HG03342 (cell line): ENCODE data around the gene KCNQ5.
"Not testable (repeated sequence)": the region's sequence is repeated elsewhere in the genome, so short reads cannot be mapped to it uniquely, and the experiment has no call there.

Source experiments
- ATAC-seq: cut with Tn5 transposase; IDR thresholded peaks from one replicate; pipeline ENCODE4 v1.9.1; 2021; ENCODE audit warnings: mild to moderate bottlenecking, moderate library complexity; ENCODE audit not compliant: unreplicated experiment

KCNQ5 gene

DNA sequence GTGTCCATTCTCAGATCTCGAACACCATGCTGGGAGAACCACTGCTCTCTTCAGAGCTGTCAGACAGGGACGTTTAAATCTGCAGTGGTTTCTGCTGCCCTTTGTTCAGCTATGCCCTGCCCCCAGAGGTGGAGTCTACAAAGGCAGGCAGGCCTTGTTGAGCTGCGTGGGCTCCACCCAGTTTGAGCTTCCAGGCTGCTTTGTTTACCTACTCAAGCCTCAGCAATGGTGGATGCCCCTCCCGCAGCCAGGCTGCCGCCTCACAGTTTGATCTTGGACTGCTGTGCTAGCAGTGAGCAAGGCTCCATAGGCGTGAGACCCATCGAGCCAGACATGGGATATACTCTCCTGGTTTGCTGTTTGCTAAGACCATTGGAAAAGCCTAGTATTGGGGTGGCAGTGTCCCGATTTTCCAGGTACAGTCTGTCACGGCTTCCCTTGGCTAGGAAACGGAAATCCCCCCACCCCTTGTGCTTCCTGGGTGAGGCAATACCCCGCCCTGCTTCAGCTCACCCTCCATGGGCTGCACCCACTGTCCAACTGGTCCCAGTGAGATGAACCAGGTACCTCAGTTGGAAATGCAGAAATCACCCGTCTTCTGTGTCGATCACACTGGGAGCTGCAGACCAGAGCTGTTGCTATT, 362.4 kb downstream of the KCNQ5 start:
- not testable (repeated sequence) for ATAC-seq

DNA sequence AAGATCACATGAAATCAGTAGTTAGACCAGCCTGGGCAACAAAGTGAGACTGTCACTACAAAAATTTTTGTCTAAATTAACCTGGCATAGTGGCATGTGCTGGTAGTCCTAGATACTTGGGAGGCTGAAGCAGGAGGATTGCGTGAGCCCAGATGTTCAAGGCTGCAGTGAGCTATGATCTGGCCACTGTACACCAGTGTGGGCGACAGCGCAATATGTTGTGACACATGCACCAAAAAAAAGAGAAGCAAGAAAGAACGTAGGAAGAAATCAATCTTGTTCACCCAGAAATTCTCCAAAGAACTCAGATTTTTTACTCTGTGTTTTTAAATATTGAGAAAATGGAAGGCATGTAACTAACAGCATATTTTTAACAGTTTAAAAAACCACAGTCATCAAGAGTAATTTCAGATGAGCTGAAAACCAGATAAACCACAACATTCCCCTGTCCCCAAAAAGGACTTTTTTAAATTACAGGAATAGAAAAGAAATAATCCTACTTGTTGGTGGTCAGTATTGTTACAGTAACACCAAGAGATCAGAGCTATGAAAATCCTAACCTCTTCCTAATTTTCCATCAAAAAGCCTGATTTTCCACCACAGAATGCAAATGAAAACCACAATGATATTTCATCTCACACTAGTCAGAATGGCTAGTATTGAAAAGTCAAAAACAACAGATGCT, 363.3 kb downstream of the KCNQ5 start:
- ATAC-seq = no peak

DNA sequence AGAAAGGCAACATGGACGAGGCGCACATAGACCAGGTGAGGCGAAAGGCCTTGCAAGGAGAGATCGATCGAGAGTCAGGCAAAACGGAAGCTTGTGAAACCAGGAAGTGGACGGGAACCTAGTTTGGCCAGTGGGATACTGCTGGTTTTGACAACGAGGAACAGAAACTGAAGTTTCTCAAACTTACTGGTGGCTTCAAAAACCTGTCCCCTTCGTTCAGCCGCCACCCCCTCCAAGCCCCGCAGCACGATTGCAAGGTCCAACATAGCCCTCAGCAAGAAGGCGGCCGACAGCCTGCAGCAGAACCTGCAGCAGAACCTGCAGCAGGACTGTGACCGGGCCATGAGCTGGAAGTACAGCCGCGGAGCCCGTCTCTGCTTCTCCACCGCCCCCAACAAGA, 365.4 kb downstream of the KCNQ5 start:
- ATAC-seq = no peak

DNA sequence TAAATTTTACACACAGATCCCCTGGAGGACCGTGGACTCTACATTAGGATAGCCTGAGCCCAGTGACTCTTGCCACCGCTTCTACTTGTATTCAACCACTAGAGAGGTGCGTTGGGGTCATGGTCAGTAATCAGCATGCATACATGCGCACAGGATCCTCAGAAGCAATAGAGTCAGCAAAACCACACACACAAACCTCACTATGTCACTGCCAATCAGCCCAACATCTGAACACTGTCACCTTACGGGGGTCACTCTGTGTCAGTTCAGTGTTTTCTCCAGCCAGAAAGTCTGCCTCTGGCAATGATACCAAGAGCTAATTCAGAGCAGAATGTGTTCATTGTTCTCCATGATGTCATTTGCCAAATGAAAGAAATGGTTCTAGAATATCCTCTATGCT, 378.1 kb downstream of the KCNQ5 start:
- no peak for ATAC-seq

DNA sequence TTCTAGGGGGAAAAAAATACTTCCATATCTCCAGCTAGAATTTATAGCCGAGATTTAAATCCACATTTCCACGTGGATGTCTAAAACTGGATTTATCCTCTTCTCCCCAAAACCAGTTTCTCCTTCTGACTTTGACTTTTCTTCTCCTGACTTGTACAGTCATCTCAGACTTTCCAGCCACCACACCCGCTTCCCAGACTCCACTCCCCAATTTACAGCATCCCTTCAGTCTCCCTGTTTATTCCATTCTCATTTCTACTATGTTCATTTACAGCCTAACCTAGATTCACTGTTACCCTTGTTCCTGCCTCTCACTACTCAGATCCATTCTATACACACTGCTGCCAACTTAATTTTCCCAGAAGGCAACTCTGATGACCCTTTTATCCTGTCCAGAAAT, 378.6 kb downstream of the KCNQ5 start:
- ATAC-seq = no peak

DNA sequence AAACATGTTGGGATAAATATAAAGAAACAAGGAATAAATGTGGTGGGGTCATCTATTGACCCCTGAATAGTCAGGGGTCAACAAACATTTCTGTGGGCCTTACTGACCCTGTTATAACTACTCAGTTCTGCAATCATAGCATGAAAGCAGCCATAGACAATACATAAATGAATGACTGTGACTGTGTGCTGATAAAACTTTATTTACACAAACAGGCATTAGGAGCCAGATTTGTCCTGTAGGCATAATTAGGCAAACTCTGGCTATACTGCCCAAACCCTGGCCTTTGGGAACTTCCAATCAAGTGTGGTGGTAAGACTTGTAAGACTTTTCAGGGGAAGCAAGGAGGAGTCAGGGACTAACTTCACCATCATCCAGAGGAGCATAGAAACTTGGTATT, 380.7 kb downstream of the KCNQ5 start:
- no peak for ATAC-seq

DNA sequence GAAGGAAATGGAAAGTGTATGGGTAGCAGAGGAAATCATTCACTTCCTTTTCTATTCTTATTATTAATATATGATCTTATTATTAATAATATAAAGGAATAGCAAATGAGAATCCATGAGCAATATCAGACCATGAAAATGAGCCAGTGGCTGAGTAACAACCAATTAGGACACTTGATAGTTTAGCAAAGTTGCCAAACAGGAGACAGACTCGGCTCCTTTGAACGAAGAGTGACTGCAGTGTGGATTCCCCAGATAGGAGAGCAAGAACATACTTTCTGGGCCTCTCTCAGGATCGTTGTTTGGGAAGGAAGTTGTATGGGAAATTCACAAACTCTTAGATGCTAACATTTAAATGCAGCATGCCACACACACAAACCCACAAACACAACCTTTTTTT, 381.4 kb downstream of the KCNQ5 start:
- no peak for ATAC-seq

DNA sequence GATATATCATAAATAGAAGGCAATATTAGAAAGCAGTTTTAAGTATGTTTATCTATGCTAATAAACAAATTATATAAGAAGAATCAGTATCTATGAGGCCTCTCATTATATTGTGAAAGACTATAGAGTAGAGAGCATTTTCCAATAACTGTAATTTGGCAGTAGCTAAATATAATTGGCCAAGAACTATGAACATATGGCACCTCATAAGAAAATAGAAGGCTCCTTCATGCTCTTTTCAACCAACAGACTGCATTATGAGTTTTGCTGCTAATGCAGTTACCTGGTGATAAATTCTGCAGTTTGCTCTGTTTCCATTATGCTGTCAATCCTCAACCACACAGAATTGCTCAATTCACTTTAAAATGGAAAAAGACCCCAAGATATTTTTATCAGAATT, 382.4 kb downstream of the KCNQ5 start:
- ATAC-seq = no peak

DNA sequence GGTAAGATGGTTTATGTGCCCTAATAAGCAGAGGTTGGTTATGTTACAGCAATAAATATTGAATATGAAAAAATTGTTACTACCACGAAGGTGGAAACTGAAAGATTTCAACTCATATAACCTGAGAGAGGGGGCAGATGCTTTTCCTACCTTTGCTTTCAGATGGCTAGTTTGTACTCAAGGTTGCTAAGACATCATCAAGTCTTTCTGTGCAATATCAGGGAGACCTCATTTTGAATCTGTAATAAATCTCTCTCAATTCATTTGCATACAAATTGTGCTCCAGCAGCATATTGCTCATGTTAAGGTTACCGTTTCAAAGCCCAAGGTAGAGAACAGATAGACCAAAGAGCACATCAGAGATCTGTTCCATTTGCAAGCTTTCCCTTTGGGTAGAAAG, 383.0 kb downstream of the KCNQ5 start:
- no peak for ATAC-seq

DNA sequence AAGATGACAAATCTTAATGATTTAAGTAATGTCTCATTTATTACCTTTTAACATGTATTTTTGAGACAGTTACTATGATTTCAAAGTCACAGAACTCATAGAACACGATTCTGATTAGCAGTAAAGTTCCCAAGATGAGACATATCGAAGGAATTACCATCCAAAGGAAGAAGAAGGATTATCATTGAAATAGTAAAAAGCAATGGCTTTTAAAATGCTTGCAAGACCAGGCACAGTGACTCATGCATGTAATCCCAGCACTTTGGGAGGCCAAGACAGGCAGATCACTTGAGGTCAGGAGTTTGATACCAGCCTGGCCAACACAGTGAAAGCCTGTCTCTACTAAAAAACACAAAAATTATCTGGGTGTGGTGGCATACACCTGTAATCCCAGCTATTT, 384.3 kb downstream of the KCNQ5 start:
- ATAC-seq = no peak

DNA sequence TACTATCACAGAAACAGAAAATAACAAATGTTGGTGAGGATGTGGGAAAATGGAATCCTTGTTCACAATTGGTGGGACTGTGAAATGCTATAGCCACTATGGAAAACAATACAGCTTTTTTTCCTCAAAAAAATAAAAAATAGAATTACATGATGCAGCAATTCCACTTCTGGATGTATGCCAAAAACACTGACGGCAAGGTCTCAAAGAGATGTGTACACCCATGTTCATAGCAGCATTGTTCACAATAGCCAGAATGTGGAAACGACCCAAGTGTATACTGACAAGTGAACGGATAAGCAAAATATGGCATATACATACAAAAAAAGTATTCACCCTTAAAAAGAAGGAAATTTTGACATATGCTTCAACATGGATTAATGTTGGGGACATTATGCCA, 390.1 kb downstream of the KCNQ5 start:
- ATAC-seq = no peak

DNA sequence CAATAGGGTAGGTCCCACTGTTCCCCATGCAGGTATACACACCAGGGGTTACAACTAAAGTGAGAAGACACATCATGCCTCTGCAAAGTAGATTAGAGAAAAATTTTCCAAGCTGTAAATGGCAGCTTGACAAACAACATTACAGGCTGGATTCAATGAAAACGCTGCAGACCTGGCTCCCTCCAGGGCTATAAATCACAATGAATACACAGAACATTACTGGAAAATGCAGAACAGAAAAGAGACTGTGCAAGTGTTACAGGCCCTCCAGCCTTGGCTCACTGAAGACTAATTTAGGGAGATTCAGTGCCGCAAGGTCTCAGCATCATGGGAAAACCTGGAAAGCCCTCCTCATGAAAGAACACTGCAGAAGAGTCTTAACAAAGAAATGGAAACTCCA, 395.6 kb downstream of the KCNQ5 start:
- no peak for ATAC-seq

DNA sequence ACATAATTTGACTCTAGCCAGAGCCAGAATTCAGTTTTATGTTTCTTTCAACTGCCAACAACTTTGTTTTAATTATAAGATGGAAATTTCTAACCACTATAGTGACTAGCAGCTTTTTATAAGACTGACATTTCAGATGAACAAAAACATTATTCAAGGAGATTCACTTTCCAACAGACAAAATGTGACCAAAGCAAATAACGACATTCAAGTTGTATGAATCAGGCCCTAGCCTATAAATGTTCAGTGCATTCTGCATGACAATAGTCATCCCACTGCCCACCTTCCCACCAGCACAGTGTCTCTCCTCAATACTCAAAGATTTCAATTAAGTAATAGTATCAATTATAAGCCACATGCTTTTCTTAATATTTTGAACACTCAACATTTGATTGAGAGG, 402.7 kb downstream of the KCNQ5 start:
- ATAC-seq = no peak

DNA sequence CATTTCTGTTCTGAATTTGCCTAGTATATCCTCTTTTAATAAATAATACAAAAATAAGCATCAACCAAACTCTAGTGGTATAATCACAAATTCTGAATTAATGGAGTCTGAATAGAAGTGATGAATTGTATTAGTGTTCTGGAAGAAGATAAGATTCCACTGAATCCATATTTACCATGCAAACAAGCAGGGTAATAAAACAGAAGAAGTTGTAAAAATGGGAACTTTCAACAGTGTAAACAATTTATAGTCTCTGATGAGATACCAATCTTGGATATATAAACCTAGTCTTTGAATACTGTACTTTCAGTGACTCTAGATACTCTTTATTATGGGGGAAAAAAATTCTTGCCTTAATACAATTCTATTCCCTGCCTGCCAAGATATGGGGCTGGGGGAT, 405.8 kb downstream of the KCNQ5 start:
- ATAC-seq = no peak

DNA sequence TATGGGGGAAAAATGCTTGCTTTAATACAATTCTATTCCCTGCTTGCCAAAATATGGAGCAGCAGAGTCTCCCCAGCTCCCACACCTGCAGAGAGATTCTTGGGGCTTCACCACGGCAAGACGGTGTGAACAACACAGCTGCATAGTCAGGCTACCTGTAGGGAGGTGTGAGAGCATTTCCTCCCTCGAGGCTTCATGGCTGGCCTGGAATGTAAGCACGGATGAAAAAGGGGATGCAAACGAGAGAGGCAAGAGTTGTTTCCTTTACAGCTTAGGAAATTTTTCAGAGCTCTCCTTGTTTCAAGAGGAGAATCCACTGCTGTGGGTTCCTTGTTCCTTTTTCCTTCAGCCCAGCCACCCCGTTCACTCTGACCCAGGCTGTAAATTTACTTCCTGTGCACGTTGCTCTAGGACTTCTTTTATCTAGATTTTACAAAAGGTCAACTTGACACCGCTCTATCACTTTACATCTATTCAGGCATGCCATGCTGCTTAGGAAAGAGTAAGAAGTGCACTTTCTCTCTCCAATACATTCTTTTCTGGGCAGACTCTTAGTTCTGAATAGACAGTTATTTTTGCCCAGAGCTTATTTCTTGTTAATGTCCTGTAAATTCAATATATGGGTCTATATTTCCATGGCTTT, 406.4 kb downstream of the KCNQ5 start:
- no peak for ATAC-seq

DNA sequence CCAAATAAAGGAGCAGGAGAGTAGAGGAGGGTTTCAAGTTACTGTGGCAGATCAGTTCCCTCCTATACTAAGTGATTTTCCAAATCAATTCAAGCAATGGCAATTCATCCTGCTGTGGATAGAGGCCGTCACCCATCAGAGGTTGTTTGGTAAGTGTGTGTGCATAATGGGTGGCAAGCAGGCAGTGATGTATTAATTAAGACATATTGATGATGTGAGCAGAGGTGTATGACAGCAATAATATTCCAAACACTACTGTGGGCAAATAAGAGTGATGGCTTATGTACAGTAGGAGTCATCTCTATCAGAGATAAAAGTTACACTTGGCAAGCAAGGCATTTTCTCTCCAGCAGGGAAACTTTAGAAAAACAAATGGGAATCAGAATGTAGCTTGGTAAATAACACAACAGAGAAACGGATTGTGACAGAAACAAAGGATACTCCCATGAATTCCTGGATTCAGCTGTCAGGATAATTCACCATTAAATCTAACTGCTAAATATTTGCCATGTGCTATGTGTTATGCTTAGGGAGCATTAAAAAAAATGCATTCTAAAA, 407.1 kb downstream of the KCNQ5 start:
- no peak for ATAC-seq

DNA sequence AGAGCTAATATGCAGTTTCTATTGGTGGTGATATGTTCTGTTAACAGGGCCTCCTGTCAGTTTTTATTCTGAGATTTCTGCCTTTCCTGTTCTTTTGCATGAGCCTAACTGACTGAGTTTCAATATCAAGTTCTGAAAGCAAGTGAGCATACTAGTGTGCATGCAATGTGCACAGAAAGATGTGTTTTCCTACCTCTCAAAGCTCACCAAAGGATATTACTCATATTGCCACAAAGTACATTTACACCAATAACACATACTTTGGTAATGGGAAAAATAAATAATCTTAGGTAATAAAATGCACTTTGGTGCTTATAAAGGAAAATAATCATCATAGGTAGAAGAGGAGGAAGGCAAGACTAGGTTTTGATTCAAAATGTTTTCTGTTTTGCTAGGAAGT, 408.4 kb downstream of the KCNQ5 start:
- no peak for ATAC-seq

DNA sequence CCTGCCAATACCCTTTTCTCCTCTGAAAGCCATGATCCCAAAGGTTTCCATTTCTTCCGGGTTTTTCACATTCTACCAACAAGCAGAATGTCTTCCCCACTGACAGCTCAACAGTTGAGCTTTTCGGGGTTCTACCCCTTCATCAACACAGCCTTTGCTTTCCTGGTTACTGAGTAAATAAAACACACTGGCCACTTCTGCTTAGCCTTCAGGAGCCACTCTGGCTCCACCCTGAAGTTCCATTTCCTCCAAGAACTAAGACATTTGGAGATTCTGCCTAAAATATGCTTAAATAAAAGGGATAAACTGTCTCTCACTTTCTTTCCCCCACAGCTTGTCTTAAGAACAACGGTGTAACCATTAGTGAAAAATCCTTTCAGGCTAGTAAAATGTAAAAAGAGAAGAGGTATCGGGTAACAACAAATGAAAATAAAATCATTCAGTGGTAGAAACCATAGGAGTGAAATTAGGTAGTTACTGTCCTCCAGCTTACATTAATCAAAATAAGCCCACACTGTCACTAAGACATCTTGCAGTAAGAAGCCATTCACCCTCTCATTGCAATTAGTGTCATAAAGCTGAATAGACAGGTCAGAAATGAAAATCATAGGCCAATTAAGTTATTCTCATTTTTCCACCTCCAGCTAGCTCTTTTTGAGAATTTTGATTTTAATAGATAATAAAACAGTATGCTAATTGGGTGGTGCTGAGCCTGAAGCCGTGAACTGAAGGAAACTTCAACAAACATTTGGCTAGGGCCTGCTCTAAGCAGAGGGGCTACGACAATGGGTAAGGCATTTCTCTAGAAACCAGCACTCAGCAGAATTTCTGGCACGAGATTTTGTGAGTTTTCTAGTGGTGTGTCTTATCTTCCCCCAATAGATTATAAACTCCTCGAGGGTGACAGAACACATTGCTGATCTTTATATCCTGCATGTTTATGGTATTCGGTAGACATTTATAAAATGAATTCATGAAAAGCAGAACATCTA, 409.2 kb downstream of the KCNQ5 start:
- no peak for ATAC-seq

DNA sequence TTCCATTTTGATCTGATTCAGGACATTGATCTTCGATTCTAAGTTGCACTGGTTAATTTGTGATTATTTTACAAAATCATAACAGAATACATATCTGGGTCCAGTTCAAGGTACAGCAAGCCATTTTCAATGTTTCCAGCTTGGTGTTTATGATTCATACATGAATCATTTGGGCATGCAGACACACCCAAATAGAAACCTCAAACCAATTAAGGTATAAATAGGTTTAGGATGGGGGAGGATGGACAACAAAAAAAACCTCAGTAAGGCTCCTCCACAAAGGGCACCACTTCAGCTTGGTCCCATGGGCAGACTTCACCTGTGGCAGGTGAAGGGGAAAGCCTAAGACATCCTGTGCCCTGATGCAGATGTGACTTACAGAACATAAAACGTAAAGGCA, 410.7 kb downstream of the KCNQ5 start:
- ATAC-seq = no peak

DNA sequence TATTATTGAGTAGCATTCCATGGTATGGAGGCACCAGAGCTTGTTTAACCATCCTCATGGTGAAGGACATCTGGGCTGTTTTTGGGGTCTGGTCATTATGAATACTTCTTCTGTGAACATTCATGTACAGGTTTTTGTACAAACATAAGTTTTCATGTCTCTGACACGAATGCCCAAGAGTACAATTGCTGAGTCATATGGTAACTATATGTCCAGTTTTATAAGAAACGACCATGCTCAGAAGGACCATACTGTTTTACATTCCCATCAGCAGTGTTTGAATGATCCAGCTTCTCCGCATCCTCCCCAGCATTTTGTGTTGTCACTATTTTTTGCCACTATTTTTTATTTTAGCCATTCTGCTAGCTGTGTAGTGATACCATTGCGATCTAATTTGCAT, 414.8 kb downstream of the KCNQ5 start:
- ATAC-seq = no peak

DNA sequence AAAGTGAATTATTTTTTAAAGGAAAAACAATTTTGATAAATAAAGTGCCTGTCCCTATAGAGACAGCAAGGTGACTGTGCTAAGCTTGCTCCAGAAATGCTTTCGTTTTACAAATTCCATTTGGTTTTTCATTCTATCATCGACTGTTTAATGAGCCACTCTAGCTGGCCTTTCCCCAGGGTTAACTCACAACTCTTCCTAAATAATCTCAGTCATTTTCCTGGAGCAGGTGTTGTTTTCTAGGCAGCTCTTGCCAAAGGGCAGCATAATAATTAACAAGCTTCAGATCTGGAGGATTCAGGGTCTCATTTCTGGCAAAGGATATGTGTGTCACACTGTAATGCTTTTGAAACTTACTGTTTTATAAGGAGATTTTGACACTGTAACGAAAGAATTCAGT, 419.2 kb downstream of the KCNQ5 start:
- no peak for ATAC-seq
